Measurements from ENCODE around the gene WWC1. TPM values are rescaled to one million over a fixed set of nuclear protein-coding genes. Genes with fewer than 3 reads are reported as not detected.

WWC1 gene
- total RNA-seq, 1 experiment from 2014 or later = 29.4 TPM

DNA sequence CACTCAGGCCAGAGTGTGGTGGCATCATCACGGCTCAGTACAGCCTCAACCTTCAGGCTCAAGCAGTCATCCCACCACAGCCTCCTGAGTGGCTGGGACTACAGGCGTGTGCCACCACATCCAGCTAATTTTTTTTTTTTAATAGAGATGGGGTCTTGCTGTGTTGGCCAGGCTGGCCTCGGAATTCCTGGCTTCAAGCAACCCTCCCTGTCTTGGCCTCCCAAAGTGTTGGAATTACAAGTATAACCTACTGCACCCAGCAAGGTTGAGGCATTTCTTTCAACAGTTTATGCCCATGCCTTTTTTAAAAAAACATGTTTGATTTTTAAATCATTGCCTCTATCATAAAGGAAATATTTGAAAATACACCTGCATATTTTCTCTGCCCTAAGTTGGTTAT is 197.6 kb downstream of the WWC1 start:
- Histone ChIP-seq H3K4me3 (ENCODE audit: low read depth in 2 of 2, low read length in 2 of 2) (no peak overlapping the region), H3K36me3 (ENCODE audit: control insufficient read depth, insufficient read depth, low read length) (peaks cover 38% of the 10 kb centered on the region), H3K27me3 (ENCODE audit: control insufficient read depth, insufficient read depth, low read length) (no peaks in the 10 kb centered on the region), H3K4me1 (ENCODE audit: control insufficient read depth, insufficient read depth, low read length) (no peaks in the 10 kb centered on the region; the same call in 1 of the 2 replicates), H3K9me3 (ENCODE audit: control insufficient read depth, insufficient read depth, low read depth, low read length) (no peaks in the 10 kb centered on the region), H3K27ac (ENCODE audit: low read length) (no peak overlapping the region)
- DNase-seq (ENCODE audit: low read depth, low spot score) = no peak
- POLR2A ChIA-PET = no interaction called here
- intact Hi-C loops (cut with micrococcal nuclease; ENCODE audit: unreplicated experiment) = no loop called here
- CTCF ChIA-PET = no interaction called here
- no peak for ATAC-seq
- in situ Hi-C loops (cut with HindIII; ENCODE audit: low pct_unique_long_range_greater_than_20kb, low sequenced_read_pairs) = no loop called here
- TF ChIP-seq, protein P1, sequence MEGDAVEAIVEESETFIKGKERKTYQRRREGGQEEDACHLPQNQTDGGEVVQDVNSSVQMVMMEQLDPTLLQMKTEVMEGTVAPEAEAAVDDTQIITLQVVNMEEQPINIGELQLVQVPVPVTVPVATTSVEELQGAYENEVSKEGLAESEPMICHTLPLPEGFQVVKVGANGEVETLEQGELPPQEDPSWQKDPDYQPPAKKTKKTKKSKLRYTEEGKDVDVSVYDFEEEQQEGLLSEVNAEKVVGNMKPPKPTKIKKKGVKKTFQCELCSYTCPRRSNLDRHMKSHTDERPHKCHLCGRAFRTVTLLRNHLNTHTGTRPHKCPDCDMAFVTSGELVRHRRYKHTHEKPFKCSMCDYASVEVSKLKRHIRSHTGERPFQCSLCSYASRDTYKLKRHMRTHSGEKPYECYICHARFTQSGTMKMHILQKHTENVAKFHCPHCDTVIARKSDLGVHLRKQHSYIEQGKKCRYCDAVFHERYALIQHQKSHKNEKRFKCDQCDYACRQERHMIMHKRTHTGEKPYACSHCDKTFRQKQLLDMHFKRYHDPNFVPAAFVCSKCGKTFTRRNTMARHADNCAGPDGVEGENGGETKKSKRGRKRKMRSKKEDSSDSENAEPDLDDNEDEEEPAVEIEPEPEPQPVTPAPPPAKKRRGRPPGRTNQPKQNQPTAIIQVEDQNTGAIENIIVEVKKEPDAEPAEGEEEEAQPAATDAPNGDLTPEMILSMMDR (IDR thresholded peaks at IDR 0.05) = no peak
- TF ChIP-seq TCF7L2 (IDR thresholded peaks at IDR 0.05; ENCODE audit: low read depth, low read length) = no peak
- no peak for TF ChIP-seq POLR2AphosphoS5 (IDR thresholded peaks at IDR 0.05; ENCODE audit: low read depth, low read length)
- no peak for TF ChIP-seq SIN3A (IDR thresholded peaks at IDR 0.05; ENCODE audit: borderline replicate concordance, insufficient read depth, low read depth, low read length)
- TF ChIP-seq, protein P2, sequence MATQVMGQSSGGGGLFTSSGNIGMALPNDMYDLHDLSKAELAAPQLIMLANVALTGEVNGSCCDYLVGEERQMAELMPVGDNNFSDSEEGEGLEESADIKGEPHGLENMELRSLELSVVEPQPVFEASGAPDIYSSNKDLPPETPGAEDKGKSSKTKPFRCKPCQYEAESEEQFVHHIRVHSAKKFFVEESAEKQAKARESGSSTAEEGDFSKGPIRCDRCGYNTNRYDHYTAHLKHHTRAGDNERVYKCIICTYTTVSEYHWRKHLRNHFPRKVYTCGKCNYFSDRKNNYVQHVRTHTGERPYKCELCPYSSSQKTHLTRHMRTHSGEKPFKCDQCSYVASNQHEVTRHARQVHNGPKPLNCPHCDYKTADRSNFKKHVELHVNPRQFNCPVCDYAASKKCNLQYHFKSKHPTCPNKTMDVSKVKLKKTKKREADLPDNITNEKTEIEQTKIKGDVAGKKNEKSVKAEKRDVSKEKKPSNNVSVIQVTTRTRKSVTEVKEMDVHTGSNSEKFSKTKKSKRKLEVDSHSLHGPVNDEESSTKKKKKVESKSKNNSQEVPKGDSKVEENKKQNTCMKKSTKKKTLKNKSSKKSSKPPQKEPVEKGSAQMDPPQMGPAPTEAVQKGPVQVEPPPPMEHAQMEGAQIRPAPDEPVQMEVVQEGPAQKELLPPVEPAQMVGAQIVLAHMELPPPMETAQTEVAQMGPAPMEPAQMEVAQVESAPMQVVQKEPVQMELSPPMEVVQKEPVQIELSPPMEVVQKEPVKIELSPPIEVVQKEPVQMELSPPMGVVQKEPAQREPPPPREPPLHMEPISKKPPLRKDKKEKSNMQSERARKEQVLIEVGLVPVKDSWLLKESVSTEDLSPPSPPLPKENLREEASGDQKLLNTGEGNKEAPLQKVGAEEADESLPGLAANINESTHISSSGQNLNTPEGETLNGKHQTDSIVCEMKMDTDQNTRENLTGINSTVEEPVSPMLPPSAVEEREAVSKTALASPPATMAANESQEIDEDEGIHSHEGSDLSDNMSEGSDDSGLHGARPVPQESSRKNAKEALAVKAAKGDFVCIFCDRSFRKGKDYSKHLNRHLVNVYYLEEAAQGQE (IDR thresholded peaks at IDR 0.05; ENCODE audit: insufficient read depth in 1 of 2, low read depth in 2 of 2, low read length in 1 of 2) = no peak
- BruUV-seq (replicated peaks) = no TSS peak

DNA sequence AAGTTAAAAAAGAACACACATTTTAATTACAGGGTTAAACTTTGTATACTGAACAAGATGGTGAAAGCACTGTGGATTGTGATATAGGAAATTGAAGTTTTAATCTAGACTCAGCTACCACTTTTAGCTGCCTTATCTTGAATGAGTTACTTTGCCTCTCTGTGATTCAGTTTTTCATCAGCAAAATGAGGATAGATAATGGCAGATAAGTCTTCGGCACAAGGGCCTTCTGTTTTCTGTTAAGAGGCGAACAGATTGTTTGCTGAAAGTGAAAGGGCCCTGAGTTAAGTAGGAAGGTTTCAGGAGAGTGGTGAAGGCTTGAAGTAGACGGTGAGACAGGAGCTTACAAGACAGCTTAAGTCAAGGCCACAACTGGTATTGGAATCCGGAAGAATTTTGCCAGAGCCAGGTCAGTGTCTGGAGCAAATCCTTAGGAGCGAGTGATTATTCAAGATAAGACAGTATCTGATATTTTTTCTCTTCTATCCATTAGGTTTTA is 202.7 kb downstream of the WWC1 start:
- H3K9me3 ChIP-seq (ENCODE audit: control insufficient read depth, insufficient read depth, low read depth, low read length) = no peaks in the 10 kb centered on the region
- no peak overlapping the region for H3K4me3 ChIP-seq (ENCODE audit: low read depth in 2 of 2, low read length in 2 of 2)
- TF ChIP-seq, protein P2 (IDR thresholded peaks at IDR 0.05; ENCODE audit: insufficient read depth in 1 of 2, low read depth in 2 of 2, low read length in 1 of 2) = no peak
- TF ChIP-seq POLR2AphosphoS5 (IDR thresholded peaks at IDR 0.05; ENCODE audit: low read depth, low read length) = no peak
- TF ChIP-seq, protein P1 (IDR thresholded peaks at IDR 0.05) = no peak
- no peak for TF ChIP-seq SIN3A (IDR thresholded peaks at IDR 0.05; ENCODE audit: borderline replicate concordance, insufficient read depth, low read depth, low read length)
- no peak for TF ChIP-seq TCF7L2 (IDR thresholded peaks at IDR 0.05; ENCODE audit: low read depth, low read length)
- in situ Hi-C loops (cut with HindIII; ENCODE audit: low pct_unique_long_range_greater_than_20kb, low sequenced_read_pairs) (no loop called here), intact Hi-C loops (cut with micrococcal nuclease; ENCODE audit: unreplicated experiment) (no loop called here)
- ChIA-PET POLR2A (no interaction called here), CTCF (no interaction called here)
- ATAC-seq (no peak), DNase-seq (ENCODE audit: low read depth, low spot score) (no peak)
- H3K36me3 ChIP-seq (ENCODE audit: control insufficient read depth, insufficient read depth, low read length) = peaks cover 54% of the 10 kb centered on the region
- TSS peak; percentile 3 for BruUV-seq (replicated peaks)
- no peaks in the 10 kb centered on the region for H3K27me3 ChIP-seq (ENCODE audit: control insufficient read depth, insufficient read depth, low read length)
- H3K27ac ChIP-seq (ENCODE audit: low read length) = no peak overlapping the region
- H3K4me1 ChIP-seq (ENCODE audit: control insufficient read depth, insufficient read depth, low read length) = no peaks in the 10 kb centered on the region

Measured in Panc1 (cell line).